Gastrocnemius medialis (tissue), 4 donors: ENCODE results near the gene ZNF487. TPM values are rescaled to one million over a fixed set of nuclear protein-coding genes. Genes with fewer than 3 reads are reported as not detected.

Experiments used
- ATAC-seq, 2 donors: fragments of 150-250 bp; one replicate each; pipeline ENCODE4 v1.9.1; 2016
- DNase-seq, 2 donors: peaks; one replicate each; pipeline ENCODE4 v3.0.0-alpha.2; 2019
- H3K27ac ChIP-seq, 4 donors: fragments of 200-600 bp; sonication (generic); 1 replicate in 1 of 4; 2 replicates in 3 of 4; pipeline ENCODE4 v1.5.1; 2016 to 2018; ENCODE audit warnings: mild to moderate bottlenecking in 2 of 4, moderate library complexity in 1 of 4
- H3K27me3 ChIP-seq, 3 donors: fragments of 200-600 bp; sonication (generic) in 2 of 3; 1 replicate in 1 of 3; 2 replicates in 2 of 3; pipeline versions ENCODE4 v1.5.1 to v1.6.0; 2016 to 2019; ENCODE audit warnings: mild to moderate bottlenecking in 1 of 3, moderate library complexity in 1 of 3
- H3K36me3 ChIP-seq, 2 donors: fragments of 200-600 bp; sonication (generic) in 1 of 2; one replicate each; pipeline ENCODE4 v1.5.1; 2017 to 2018
- H3K4me1 ChIP-seq, 2 donors: fragments of 200-600 bp; sonication (generic) in 1 of 2; one replicate each; pipeline ENCODE4 v1.5.1; 2016 to 2017; ENCODE audit warnings: mild to moderate bottlenecking in 2 of 2
- H3K4me3 ChIP-seq, 4 donors: fragments of 200-600 bp; sonication (generic) in 3 of 4; 1 replicate in 1 of 4; 2 replicates in 3 of 4; pipeline ENCODE4 v1.5.1; 2016 to 2019; ENCODE audit warnings: mild to moderate bottlenecking in 2 of 4
- H3K9me3 ChIP-seq, 3 donors: fragments of 200-600 bp; sonication (generic) in 2 of 3; 1 replicate in 1 of 3; 2 replicates in 2 of 3; pipeline ENCODE4 v1.5.1; 2016 to 2019
- POLR2A ChIP-seq, 2 donors: fragments of 450-650 bp; IDR thresholded peaks; one replicate each; pipeline ENCODE4 v1.6.1; 2017; ENCODE audit warnings: antibody characterized with exemption in 2 of 2, mild to moderate bottlenecking in 2 of 2, moderate library complexity in 2 of 2
- in situ Hi-C, 4 donors: fragments of 200-750 bp; cut with MboI; loops; one replicate each; pipeline versions ENCODE4 v1.15.0 to v1.8.0; 2017; ENCODE audit warnings: low sequenced_read_pairs in 4 of 4
- intact Hi-C: fragments of 100-400 bp; cut with DNase I; formaldehyde crosslinking; loops from one replicate; pipeline ENCODE4 v1.15.1; 2023; ENCODE audit warnings: low total_unique reads
- total RNA-seq, 4 donors: library from RNA; depleted of rRNA; stranded (reverse); fragments of >200 nt; gene quantifications; one replicate each; pipeline versions ENCODE4 v1.1.0 to v1.2.3, GENCODE V29; 2016
- TF ChIP-seq, protein P1 (sequence below), 5 experiments: fragments of 450-650 bp in 3 of 5; fragments of 200-600 bp in 2 of 5; sonication (generic) in 2 of 5; IDR thresholded peaks in 4 of 5; conservative IDR thresholded peaks in 1 of 5; 1 replicate in 4 of 5; 2 replicates in 1 of 5; pipeline ENCODE4 v1.5.1; 2016 to 2019; ENCODE audit warnings: antibody characterized with exemption in 5 of 5, mild to moderate bottlenecking in 3 of 5, moderate library complexity in 3 of 5

ZNF487 gene
- total RNA-seq, 4 donors from 2014 or later, result 0.80 to 2.4 (median 1.7) TPM

DNA sequence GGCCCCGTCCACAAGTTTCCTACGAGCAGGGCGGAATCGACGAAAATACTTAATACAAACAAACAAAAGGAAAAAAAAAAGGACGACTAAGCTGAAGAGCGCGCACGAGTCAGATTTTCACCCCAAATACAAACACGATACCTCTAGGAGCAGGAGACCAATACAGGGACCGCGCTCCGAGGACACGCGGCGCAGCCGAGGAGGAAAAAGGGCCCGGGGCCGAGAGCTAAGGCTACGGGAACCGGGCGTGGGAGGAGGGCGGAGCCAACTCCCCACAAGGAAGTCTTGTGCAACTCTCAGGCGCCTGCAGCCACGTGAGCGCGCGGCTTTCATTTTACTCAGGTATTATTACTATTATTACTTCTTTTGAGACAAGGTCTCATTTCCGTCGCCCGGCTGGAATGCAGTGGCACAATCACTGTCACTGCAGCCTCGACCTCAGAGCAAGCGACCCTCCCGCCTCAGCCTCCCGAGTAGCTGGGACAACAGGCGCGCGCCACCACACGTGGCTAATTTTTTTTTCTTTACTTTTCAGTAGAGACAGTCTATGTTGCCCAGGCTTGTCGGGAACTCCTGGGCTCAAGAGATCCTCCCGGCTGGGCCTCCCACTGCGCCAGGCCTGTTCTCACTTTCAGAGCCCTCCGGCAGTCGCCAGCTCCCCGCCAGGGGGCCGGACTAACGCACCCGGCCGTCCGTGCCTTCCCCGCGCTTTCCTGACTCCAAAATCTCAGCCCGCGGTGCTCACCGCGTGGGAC lies 29.2 kb upstream of the ZNF487 start:
- TF ChIP-seq POLR2A (IDR thresholded peaks at IDR 0.05), result peak; percentile 82 to 87
- TF ChIP-seq, protein P1, sequence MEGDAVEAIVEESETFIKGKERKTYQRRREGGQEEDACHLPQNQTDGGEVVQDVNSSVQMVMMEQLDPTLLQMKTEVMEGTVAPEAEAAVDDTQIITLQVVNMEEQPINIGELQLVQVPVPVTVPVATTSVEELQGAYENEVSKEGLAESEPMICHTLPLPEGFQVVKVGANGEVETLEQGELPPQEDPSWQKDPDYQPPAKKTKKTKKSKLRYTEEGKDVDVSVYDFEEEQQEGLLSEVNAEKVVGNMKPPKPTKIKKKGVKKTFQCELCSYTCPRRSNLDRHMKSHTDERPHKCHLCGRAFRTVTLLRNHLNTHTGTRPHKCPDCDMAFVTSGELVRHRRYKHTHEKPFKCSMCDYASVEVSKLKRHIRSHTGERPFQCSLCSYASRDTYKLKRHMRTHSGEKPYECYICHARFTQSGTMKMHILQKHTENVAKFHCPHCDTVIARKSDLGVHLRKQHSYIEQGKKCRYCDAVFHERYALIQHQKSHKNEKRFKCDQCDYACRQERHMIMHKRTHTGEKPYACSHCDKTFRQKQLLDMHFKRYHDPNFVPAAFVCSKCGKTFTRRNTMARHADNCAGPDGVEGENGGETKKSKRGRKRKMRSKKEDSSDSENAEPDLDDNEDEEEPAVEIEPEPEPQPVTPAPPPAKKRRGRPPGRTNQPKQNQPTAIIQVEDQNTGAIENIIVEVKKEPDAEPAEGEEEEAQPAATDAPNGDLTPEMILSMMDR (IDR thresholded peaks at IDR 0.05 in 4 of 5, conservative IDR thresholded peaks at IDR 0.05 in 1 of 5), result peak in 4 of 5 experiments; percentile 32 to 54 (median 47)
- ATAC-seq, result peak; percentile 76 to 82
- DNase-seq, result peak; percentile 90 to 91
- no peaks in the 10 kb centered on the region for H3K27me3 ChIP-seq
- peak overlapping the region; percentile 69 to 90 (median 84) for H3K4me3 ChIP-seq
- H3K27ac ChIP-seq, result peak overlapping the region; percentile 95 to 98 (median 96)
- intact Hi-C loops (loop anchor here (1.0 to 5.0 kb wide), 2 partner anchors 10 to 1570 kb away; partner anchors contain the start of gene DEPP1), in situ Hi-C loops (loop anchor here in 2 of 4 donors (25.0 kb wide), 1 partner anchor 1580 kb away; the partner anchor contains the start of gene DEPP1 (in 2 of the 2))
- H3K9me3 ChIP-seq, result no peaks in the 10 kb centered on the region
- H3K4me1 ChIP-seq, result peaks cover 24 to 37% of the 10 kb centered on the region in 2 donors
- H3K36me3 ChIP-seq, result no peaks in the 10 kb centered on the region

- intact Hi-C loops (loop anchor here (5.0 kb wide), 1 partner anchor 1569 kb away; the partner anchor contains the start of gene DEPP1), in situ Hi-C loops (loop anchor here in 2 of 4 donors (25.0 kb wide), 1 partner anchor 1579 kb away; the partner anchor contains the start of gene DEPP1 (in 2 of the 2))
- Histone ChIP-seq H3K4me1 (peaks cover 24 to 32% of the 10 kb centered on the region in 2 donors), H3K27ac (peak overlapping the region; percentile 95 to 98 (median 96)), H3K4me3 (peak overlapping the region; percentile 69 to 90 (median 84)), H3K9me3 (no peaks in the 10 kb centered on the region), H3K36me3 (no peaks in the 10 kb centered on the region), H3K27me3 (no peaks in the 10 kb centered on the region)
- TF ChIP-seq POLR2A (IDR thresholded peaks at IDR 0.05), result no peak
- TF ChIP-seq, protein P1 (IDR thresholded peaks at IDR 0.05 in 4 of 5, conservative IDR thresholded peaks at IDR 0.05 in 1 of 5), result peak in 2 of 5 experiments; percentile 3 to 4
- no peak for DNase-seq
- no peak for ATAC-seq
These were observed 28.6 kb upstream of the ZNF487 start for GRCh38 chr10:43408331-43408709.

GRCh38 chr10:43408710-43409384 lies 28.1 kb upstream of the ZNF487 start, which contains the start of gene HNRNPF:
TSS of gene HNRNPF (minus strand) at chr10:43409186. CDS start at chr10:43387884, 21,302 bp downstream.
- ATAC-seq, result peak; percentile 83
- Histone ChIP-seq H3K4me3 (peak within 1 kb of the TSS; percentile 69 to 90 (median 84)), H3K27ac (peak within 1 kb of the TSS; percentile 95 to 98 (median 96)), H3K36me3 (no peaks in the 10 kb centered on the region), H3K27me3 (no peaks in the 10 kb centered on the region), H3K4me1 (peaks cover 24 to 26% of the 10 kb centered on the region in 2 donors), H3K9me3 (no peaks in the 10 kb centered on the region)
- peak; percentile 85 to 93 for DNase-seq
- TF ChIP-seq POLR2A (IDR thresholded peaks at IDR 0.05), result peak; percentile 97 to 98
- TF ChIP-seq, protein P1 (IDR thresholded peaks at IDR 0.05 in 4 of 5, conservative IDR thresholded peaks at IDR 0.05 in 1 of 5), result no peak
- in situ Hi-C loops, result loop anchor here in 2 of 4 donors (25.0 kb wide), 1 partner anchor 1578 kb away; the partner anchor contains the start of gene DEPP1 (in 2 of the 2)
- intact Hi-C loops, result loop anchor here (1.0 to 5.0 kb wide), 3 partner anchors 11 to 1568 kb away; partner anchors contain the start of genes DEPP1 and ZNF487

DNA sequence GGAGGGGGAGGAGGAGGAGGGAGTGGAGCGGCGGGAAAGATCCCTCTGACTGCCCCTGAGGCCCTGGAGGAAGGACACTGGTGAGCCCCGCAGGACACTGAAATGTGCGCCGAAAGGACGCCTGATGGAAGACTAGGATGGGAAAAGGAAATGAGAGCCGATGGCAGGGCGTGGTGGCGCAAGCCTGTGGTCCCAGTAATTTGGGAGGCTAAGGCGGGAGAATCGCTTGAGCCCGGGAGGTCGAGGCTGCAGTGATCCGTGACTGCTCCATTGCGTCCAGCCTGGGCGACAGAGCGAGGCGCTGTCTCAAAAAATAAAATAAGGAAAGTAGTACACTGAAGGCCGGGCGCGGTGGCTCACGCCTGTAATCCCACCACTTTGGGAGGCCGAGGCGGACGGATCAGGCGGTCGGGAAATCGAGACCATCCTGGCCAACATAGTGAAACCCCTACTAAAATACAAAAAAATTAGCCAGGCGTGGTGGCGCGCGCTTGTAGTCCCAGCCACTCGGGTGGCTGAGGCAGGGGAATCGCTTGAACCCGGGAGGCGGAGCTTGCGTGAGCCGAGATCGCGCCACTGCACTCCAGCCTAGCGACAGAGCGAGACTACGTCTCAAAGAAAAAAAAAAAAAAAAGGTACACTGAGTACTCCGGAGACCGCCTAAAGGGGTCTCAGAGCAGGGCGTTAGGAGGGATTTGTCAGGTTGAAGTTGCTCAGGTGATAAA lies 27.4 kb upstream of the ZNF487 start:
- intact Hi-C loops, result loop anchor here (1.0 to 5.0 kb wide), 3 partner anchors 11 to 1568 kb away; partner anchors contain the start of genes DEPP1 and ZNF487
- Histone ChIP-seq H3K27ac (peak overlapping the region; percentile 95 to 98 (median 96)), H3K9me3 (no peaks in the 10 kb centered on the region), H3K4me1 (peaks cover 19 to 22% of the 10 kb centered on the region in 2 donors), H3K36me3 (no peaks in the 10 kb centered on the region), H3K4me3 (peak overlapping the region; percentile 69 to 90 (median 84)), H3K27me3 (no peaks in the 10 kb centered on the region)
- ATAC-seq, result no peak
- TF ChIP-seq, protein P1 (IDR thresholded peaks at IDR 0.05 in 4 of 5, conservative IDR thresholded peaks at IDR 0.05 in 1 of 5), result no peak
- no peak for TF ChIP-seq POLR2A (IDR thresholded peaks at IDR 0.05)
- in situ Hi-C loops, result loop anchor here in 2 of 4 donors (25.0 kb wide), 1 partner anchor 1578 kb away; the partner anchor contains the start of gene DEPP1 (in 2 of the 2)
- DNase-seq, result peak in 1 of 2 donors; percentile 29
